SK-N-SH (cell line): ENCODE results near the gene KDM4F.
"Not testable (repeated sequence)": the region's sequence is repeated elsewhere in the genome, so short reads cannot be mapped to it uniquely, and the experiment has no call there.

Source experiments
- CTCF ChIP-seq: fragments of 200-600 bp; sonication (generic); IDR thresholded peaks from 2 replicates; pipeline ENCODE4 v1.6.1; 2017; ENCODE audit warnings: antibody characterized with exemption, mild to moderate bottlenecking, moderate library complexity
- EZH2phosphoT487 ChIP-seq: fragments of 200-600 bp; sonication (generic); IDR thresholded peaks from 2 replicates; pipeline ENCODE4 v1.6.1; 2017; ENCODE audit warnings: low read depth, mixed run types, mild to moderate bottlenecking, antibody characterized with exemption, moderate library complexity, borderline replicate concordance
- FOXM1 ChIP-seq: IDR thresholded peaks from 2 replicates; pipeline ENCODE4 v1.4.0; 2012; ENCODE audit warnings: low read depth, mild to moderate bottlenecking
- GABPA ChIP-seq: IDR thresholded peaks from 2 replicates; pipeline ENCODE4 v1.4.0; 2012; ENCODE audit warnings: low read depth, mild to moderate bottlenecking
- POLR2AphosphoS5 ChIP-seq: IDR thresholded peaks from 2 replicates; pipeline ENCODE4 v1.6.1; 2012; ENCODE audit warnings: low read depth, low read length
- RAD21 ChIP-seq: IDR thresholded peaks from 2 replicates; pipeline ENCODE4 v1.6.1; 2012; ENCODE audit warnings: mild to moderate bottlenecking, low read length
- RCOR1 ChIP-seq: fragments of 150-350 bp; IDR thresholded peaks from 2 replicates; pipeline ENCODE4 v1.6.1; 2017; ENCODE audit warnings: antibody characterized with exemption, low read length
- TAF1 ChIP-seq: IDR thresholded peaks from 2 replicates; pipeline ENCODE4 v1.6.1; 2012; ENCODE audit warnings: low read depth, mild to moderate bottlenecking, low read length, moderate library complexity, borderline replicate concordance
- TF ChIP-seq, protein P1 (sequence below): IDR thresholded peaks from 2 replicates; pipeline ENCODE4 v1.6.1; 2012; ENCODE audit warnings: mild to moderate bottlenecking, low read depth, low read length, moderate library complexity

- TF ChIP-seq RAD21, FOXM1, CTCF, POLR2AphosphoS5, GABPA, TAF1, RCOR1, EZH2phosphoT487: not testable (repeated sequence)
- TF ChIP-seq, protein P1, sequence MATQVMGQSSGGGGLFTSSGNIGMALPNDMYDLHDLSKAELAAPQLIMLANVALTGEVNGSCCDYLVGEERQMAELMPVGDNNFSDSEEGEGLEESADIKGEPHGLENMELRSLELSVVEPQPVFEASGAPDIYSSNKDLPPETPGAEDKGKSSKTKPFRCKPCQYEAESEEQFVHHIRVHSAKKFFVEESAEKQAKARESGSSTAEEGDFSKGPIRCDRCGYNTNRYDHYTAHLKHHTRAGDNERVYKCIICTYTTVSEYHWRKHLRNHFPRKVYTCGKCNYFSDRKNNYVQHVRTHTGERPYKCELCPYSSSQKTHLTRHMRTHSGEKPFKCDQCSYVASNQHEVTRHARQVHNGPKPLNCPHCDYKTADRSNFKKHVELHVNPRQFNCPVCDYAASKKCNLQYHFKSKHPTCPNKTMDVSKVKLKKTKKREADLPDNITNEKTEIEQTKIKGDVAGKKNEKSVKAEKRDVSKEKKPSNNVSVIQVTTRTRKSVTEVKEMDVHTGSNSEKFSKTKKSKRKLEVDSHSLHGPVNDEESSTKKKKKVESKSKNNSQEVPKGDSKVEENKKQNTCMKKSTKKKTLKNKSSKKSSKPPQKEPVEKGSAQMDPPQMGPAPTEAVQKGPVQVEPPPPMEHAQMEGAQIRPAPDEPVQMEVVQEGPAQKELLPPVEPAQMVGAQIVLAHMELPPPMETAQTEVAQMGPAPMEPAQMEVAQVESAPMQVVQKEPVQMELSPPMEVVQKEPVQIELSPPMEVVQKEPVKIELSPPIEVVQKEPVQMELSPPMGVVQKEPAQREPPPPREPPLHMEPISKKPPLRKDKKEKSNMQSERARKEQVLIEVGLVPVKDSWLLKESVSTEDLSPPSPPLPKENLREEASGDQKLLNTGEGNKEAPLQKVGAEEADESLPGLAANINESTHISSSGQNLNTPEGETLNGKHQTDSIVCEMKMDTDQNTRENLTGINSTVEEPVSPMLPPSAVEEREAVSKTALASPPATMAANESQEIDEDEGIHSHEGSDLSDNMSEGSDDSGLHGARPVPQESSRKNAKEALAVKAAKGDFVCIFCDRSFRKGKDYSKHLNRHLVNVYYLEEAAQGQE: not testable (repeated sequence)
These were observed 11.7 kb upstream of the KDM4F start for GRCh38 chr11:95037356-95038035.
